GM23248 (cell line): Measurements from ENCODE around the gene LRRC45. TPM values are rescaled to one million over a fixed set of nuclear protein-coding genes. Genes with fewer than 3 reads are reported as not detected.
"Not testable (repeated sequence)": the region's sequence is repeated elsewhere in the genome, so short reads cannot be mapped to it uniquely, and the experiment has no call there.

ENCODE experiments used
- DNase-seq: peaks from one replicate; pipeline ENCODE4 v3.0.0-alpha.2; 2015
- H2AFZ ChIP-seq: fragments of 200-600 bp; sonication (generic); 2 replicates; pipeline ENCODE4 v1.6.1; 2016; ENCODE audit warnings: antibody characterized with exemption
- H3F3A ChIP-seq: fragments of 200-600 bp; sonication (generic); 2 replicates; pipeline ENCODE4 v1.6.1; 2016; ENCODE audit warnings: mild to moderate bottlenecking, antibody characterized with exemption, mixed run types; ENCODE audit not compliant: insufficient read depth
- H3K27ac ChIP-seq: fragments of 200-600 bp; sonication (generic); 2 replicates; pipeline ENCODE4 v1.5.1; 2016; ENCODE audit warnings: mild to moderate bottlenecking
- H3K27me3 ChIP-seq: fragments of 200-600 bp; sonication (generic); replicated peaks from 2 replicates; pipeline ENCODE4 v1.6.1; 2016; ENCODE audit warnings: mild to moderate bottlenecking; ENCODE audit not compliant: insufficient read depth
- H3K36me3 ChIP-seq: fragments of 200-600 bp; sonication (generic); 2 replicates; pipeline ENCODE4 v1.6.1; 2016; ENCODE audit warnings: low read depth, mild to moderate bottlenecking
- H3K4me1 ChIP-seq: fragments of 200-600 bp; sonication (generic); 2 replicates; pipeline ENCODE4 v1.6.1; 2016; ENCODE audit warnings: mild to moderate bottlenecking; ENCODE audit not compliant: insufficient read depth
- H3K4me2 ChIP-seq: fragments of 200-600 bp; sonication (generic); one replicate; pipeline ENCODE4 v1.6.1; 2016; ENCODE audit warnings: mild to moderate bottlenecking; ENCODE audit not compliant: unreplicated experiment
- H3K4me3 ChIP-seq: fragments of 200-600 bp; sonication (generic); 2 replicates; pipeline ENCODE4 v1.5.1; 2016; ENCODE audit warnings: mild to moderate bottlenecking
- H3K79me2 ChIP-seq: fragments of 200-600 bp; sonication (generic); 2 replicates; pipeline ENCODE4 v1.6.1; 2016; ENCODE audit warnings: mild to moderate bottlenecking; ENCODE audit not compliant: insufficient read depth
- H3K9ac ChIP-seq: fragments of 200-600 bp; sonication (generic); 2 replicates; pipeline ENCODE4 v1.6.1; 2016; ENCODE audit warnings: mild to moderate bottlenecking
- H3K9me2 ChIP-seq: fragments of 200-600 bp; sonication (generic); 2 replicates; pipeline ENCODE4 v1.6.1; 2016; ENCODE audit warnings: mixed run types, mild to moderate bottlenecking, moderate library complexity; ENCODE audit not compliant: insufficient read depth
- H3K9me3 ChIP-seq: fragments of 200-600 bp; sonication (generic); one replicate; pipeline ENCODE4 v1.6.1; 2017; ENCODE audit warnings: low read depth
- H4K20me1 ChIP-seq: fragments of 200-600 bp; sonication (generic); 2 replicates; pipeline ENCODE4 v1.6.0; 2016; ENCODE audit not compliant: insufficient read depth
- EZH2 ChIP-seq: fragments of 200-600 bp; sonication (generic); IDR thresholded peaks from 2 replicates; pipeline ENCODE4 v1.6.1; 2018; ENCODE audit warnings: antibody characterized with exemption, mild to moderate bottlenecking; ENCODE audit not compliant: insufficient read depth, poor library complexity, severe bottlenecking
- EZH2phosphoT487 ChIP-seq: fragments of 200-600 bp; sonication (generic); IDR thresholded peaks from 2 replicates; pipeline ENCODE4 v1.6.1; 2018; ENCODE audit warnings: antibody characterized with exemption, moderate library complexity, mild to moderate bottlenecking, low read depth; ENCODE audit not compliant: insufficient read depth
- WGBS, 2 experiments: methylation state at CpG; one replicate each; pipeline ENCODE4 v1.1.6; 2015 to 2017; ENCODE audit warnings: low lambda C conversion rate in 2 of 2, low coverage in 1 of 2; ENCODE audit errors: missing lambda C conversion rate in 2 of 2; 5-methylcytosine and 5-hydroxymethylcytosine counted together
- in situ Hi-C: fragments of 300-500 bp; cut with MboI; formaldehyde crosslinking; loops from 2 replicates; pipeline ENCODE4 v1.15.0; 2020
- polyA plus RNA-seq: library from polyadenylated mRNA; unstranded; fragments of >200 nt; fragmentation: Nextera tagmentation; extraction: Ambion mirVana; gene quantifications from 2 replicates; pipeline ENCODE4 v1.2.1, GENCODE V29; 2016
- total RNA-seq: library from RNA; depleted of rRNA; stranded (reverse); fragments of >200 nt; shearing (Covaris generic); gene quantifications from 2 replicates; pipeline ENCODE4 v1.2.3, GENCODE V29; 2014

Gene LRRC45
- total and polyA plus RNA-seq, 2 experiments from 2014 or later: 4.5 to 14.8 TPM

DNA sequence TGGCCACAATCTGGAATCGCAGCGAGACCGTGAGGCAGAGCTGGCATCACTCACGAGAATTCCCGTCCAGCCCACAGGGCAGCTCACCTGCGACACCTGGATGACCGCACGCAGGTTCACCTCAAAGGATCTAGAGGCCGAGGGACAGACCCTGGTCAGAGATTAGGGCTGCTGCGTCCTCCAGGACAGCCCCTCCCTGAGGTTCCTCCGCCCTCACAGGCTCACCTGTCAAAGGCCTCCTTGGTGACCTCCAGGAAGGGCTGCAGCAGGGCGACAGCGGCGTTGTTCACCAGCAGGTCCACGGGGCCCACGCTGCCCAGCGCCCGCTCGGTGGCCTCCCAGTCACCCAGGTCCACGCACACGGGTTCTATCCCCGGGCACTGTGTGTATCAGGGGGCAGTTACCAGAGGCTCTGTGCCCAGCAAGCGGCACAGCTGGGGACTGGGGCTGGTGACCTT lies 13.6 kb downstream of the LRRC45 start:
- peak overlapping the region; percentile 61 for H2AFZ ChIP-seq
- no peaks in the 10 kb centered on the region for H3K36me3 ChIP-seq
- no peaks in the 10 kb centered on the region for H3K9me3 ChIP-seq
- 50 to 52% methylated on average over 23 of the region's 23 CpGs for WGBS, 2 experiments
- peak overlapping the region; percentile 86 for H3K4me2 ChIP-seq
- peak overlapping the region; percentile 79 for H3K4me3 ChIP-seq
- in situ Hi-C loops: no loop called here
- H3F3A ChIP-seq: peaks cover 6% of the 10 kb centered on the region; the same call in 1 of the 2 replicates
- no peaks in the 10 kb centered on the region for H3K27me3 ChIP-seq
- peak overlapping the region; percentile 69 for H3K27ac ChIP-seq
- H3K79me2 ChIP-seq: no peaks in the 10 kb centered on the region
- H3K4me1 ChIP-seq: no peaks in the 10 kb centered on the region
- no peak for TF ChIP-seq EZH2
- TF ChIP-seq EZH2phosphoT487: no peak
- no peaks in the 10 kb centered on the region for H4K20me1 ChIP-seq
- no peaks in the 10 kb centered on the region for H3K9me2 ChIP-seq
- peak overlapping the region; percentile 74 for H3K9ac ChIP-seq
- no peak for DNase-seq

DNA sequence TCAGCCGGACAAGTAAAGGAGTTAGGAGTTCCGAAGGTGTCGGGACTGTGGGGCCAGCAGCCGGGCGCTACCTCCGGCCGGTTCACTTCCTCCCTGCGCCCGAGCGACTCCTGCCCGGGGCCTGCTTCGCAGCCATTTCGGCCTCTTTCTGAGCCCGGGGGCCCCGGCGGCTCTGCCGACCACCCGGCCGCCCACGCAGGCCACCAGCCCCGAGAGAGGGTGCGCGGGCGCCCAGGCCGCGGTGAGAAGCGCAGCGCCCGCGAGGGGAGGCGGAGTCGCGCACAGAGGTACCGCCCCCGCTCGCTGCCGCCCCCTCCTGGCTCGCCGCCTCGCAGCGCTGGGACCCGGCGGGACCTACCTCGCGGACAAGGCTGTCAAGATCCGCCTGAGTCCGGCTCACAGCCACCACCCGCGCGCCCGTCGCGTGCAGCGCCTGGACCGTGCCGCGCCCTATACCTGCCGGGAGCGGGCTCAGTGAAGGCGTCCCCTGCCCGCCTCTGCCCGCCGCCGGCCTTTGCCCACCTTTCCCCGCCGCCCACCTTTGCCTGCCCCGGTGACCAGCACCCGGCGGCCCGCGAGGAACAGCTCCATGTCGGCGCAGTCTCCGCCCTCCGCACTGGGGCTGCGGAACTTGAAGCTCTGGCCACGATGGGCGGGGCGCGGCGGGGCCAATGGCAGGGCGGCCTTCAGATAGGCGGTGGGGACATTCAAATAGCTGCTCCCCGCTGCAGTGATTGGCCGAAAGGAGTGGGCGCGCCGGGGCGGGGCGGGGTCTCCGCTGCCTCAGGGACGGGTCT lies 14.2 kb downstream of the LRRC45 start, which contains the start of gene DCXR:
Gene DCXR, minus strand, starts transcription at position 606 of the 797 bp plus-strand sequence. Its CDS starts 15 bp downstream, at position 591.
- Histone ChIP-seq H3K4me2 (peak within 1 kb of the TSS; percentile 86), H3K27me3 (no peaks in the 10 kb centered on the region), H3K79me2 (no peaks in the 10 kb centered on the region), H3F3A (peaks cover 6% of the 10 kb centered on the region; the same call in 1 of the 2 replicates), H3K4me3 (peak within 1 kb of the TSS; percentile 79), H3K9me3 (no peaks in the 10 kb centered on the region), H3K27ac (peak within 1 kb of the TSS; percentile 69), H2AFZ (peak within 1 kb of the TSS; percentile 61), H3K9ac (peak within 1 kb of the TSS; percentile 74), H3K36me3 (no peaks in the 10 kb centered on the region), H3K4me1 (no peaks in the 10 kb centered on the region), H4K20me1 (no peaks in the 10 kb centered on the region), H3K9me2 (no peaks in the 10 kb centered on the region)
- in situ Hi-C loops: no loop called here
- TF ChIP-seq EZH2 (no peak), EZH2phosphoT487 (no peak)
- WGBS, 2 experiments: 1% methylated on average over 62 to 80 of the region's 92 CpGs
- peak; percentile 97 for DNase-seq

DNA sequence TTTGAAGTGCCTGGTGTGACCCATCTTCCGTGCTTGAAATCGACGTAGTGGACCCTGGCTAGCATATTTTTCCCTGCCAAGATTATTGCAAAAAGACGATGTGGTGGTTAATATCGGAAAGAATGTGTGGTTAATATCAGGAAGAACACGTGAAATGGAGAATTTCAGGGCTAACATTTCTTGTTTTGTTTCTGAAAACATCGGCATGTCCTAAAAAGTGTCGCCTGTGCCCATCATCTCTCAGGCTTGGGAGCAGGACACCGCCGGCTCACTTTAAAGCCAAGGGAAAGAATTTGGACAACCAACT lies 14.7 kb downstream of the LRRC45 start:
- Histone ChIP-seq H3K4me2 (peak overlapping the region; percentile 86), H3K4me3 (peak overlapping the region; percentile 79), H3K79me2 (no peaks in the 10 kb centered on the region), H4K20me1 (no peaks in the 10 kb centered on the region), H2AFZ (peak overlapping the region; percentile 61), H3K9ac (peak overlapping the region; percentile 74; the same call in 1 of the 2 replicates), H3K9me2 (no peaks in the 10 kb centered on the region), H3F3A (peaks cover 6% of the 10 kb centered on the region; the same call in 1 of the 2 replicates), H3K9me3 (no peaks in the 10 kb centered on the region), H3K4me1 (no peaks in the 10 kb centered on the region), H3K27me3 (no peaks in the 10 kb centered on the region), H3K36me3 (no peaks in the 10 kb centered on the region), H3K27ac (0 out of 2 replicates have a peak overlapping the region, but pooled peaks have one; percentile 69)
- in situ Hi-C loops: no loop called here
- TF ChIP-seq EZH2phosphoT487 (no peak), EZH2 (no peak)
- 1 to 2% methylated on average over 10 of the region's 10 CpGs for WGBS, 2 experiments
- no peak for DNase-seq

DNA sequence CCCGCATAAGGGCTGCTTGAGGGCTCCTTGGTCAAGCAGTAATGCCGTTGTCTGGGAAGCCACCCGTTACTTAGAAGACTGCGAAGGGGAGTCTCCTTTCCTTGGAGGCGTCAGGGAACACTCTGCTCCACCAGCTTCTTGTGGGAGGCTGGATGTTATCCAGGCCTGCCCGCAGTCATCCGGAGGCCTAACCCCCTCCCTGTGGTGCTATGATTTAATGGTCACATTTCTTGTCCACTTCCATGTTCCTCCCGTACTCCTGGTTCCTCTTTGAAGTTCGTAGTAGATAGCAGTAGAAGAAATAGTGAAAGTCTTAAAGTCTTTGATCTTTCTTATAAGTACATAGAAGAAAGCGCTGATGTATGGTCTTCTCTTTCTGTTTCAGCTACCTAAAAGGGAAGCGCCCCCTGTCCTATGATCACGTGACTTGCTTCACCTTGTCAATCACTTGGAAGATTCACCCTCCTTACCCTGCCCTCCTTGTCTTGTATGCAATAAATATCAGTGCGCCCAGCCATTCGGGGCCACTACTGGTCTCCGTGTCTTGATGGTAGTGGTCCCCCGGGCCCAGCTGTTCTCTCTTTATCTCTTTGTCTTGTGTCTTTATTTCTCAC lies 15.8 kb downstream of the LRRC45 start:
- H3K9ac ChIP-seq: not testable (repeated sequence)

More for the DNA sequence above, 15.8 kb downstream of the LRRC45 start:
- H3K79me2 ChIP-seq, H3K27ac ChIP-seq, DNase-seq, H3K9me3 ChIP-seq, H3K36me3 ChIP-seq, H3K27me3 ChIP-seq, H3K4me1 ChIP-seq, H3F3A ChIP-seq, in situ Hi-C loops, H3K4me3 ChIP-seq, H2AFZ ChIP-seq, H3K9me2 ChIP-seq, H4K20me1 ChIP-seq, H3K4me2 ChIP-seq: not testable (repeated sequence)
- 82 to 83% methylated on average over 16 of the region's 16 CpGs for WGBS, 2 experiments
